Right lobe of liver (tissue), 6 donors: ENCODE measurements around the gene RFC3. TPM values are rescaled to one million over a fixed set of nuclear protein-coding genes. Genes with fewer than 3 reads are reported as not detected.

Experiments
- ATAC-seq, 4 donors: fragments of 200-7000 bp; cut with Tn5 transposase; one replicate each; pipeline ENCODE4 v1.9.1; 2020; ENCODE audit warnings: mild to moderate bottlenecking in 4 of 4, moderate library complexity in 4 of 4
- DNase-seq, 3 donors: peaks; one replicate each; pipeline ENCODE4 v3.0.0-alpha.2; 2020
- H3K27ac ChIP-seq, 3 donors: fragments of 200-600 bp; one replicate each; pipeline ENCODE4 v1.8.0; 2022
- H3K27me3 ChIP-seq, 2 donors: fragments of 200-600 bp; one replicate each; pipeline ENCODE4 v1.8.0; 2022
- H3K36me3 ChIP-seq, 4 donors: fragments of 200-600 bp; sonication (generic) in 1 of 4; one replicate each; pipeline versions ENCODE4 v1.5.1 to v1.8.0; 2017 to 2022; ENCODE audit warnings: control low read depth in 1 of 4
- H3K4me1 ChIP-seq, 4 donors: fragments of 200-600 bp; sonication (generic) in 1 of 4; one replicate each; pipeline versions ENCODE4 v1.5.1 to v1.8.0; 2017 to 2022; ENCODE audit warnings: control low read depth in 1 of 4
- H3K4me3 ChIP-seq, 3 donors: fragments of 200-600 bp; one replicate each; pipeline ENCODE4 v1.8.0; 2022
- H3K9me3 ChIP-seq, 4 donors: fragments of 200-600 bp; sonication (generic) in 1 of 4; one replicate each; pipeline versions ENCODE4 v1.5.1 to v1.8.0; 2017 to 2022; ENCODE audit warnings: control low read depth in 1 of 4
- POLR2A ChIP-seq: fragments of 450-650 bp; IDR thresholded peaks from one replicate; pipeline ENCODE4 v1.6.1; 2017; ENCODE audit warnings: antibody characterized with exemption, mild to moderate bottlenecking
- WGBS: methylation state at CpG from one replicate; pipeline ENCODE4 v1.1.6; 2018; ENCODE audit warnings: low coverage, low lambda C conversion rate; ENCODE audit not compliant: insufficient coverage; ENCODE audit errors: missing lambda C conversion rate; 5-methylcytosine and 5-hydroxymethylcytosine counted together
- intact Hi-C, 2 donors: fragments of 100-400 bp; cut with DNase I; formaldehyde crosslinking; loops; one replicate each; pipeline versions ENCODE4 v1.11.2 to v1.14.1; 2022
- total RNA-seq, 6 experiments: library from RNA; depleted of rRNA in 2 of 6; stranded (reverse); fragments of >200 nt in 2 of 6; fragmentation: NEBNext Ultra II Directional in 3 of 6; extraction: Animal tissue kit (Norgen Biotek cat#: 25700) in 3 of 6; gene quantifications; one replicate each; pipeline versions ENCODE4 v1.1.0 to v1.2.4, GENCODE V29; 2016 to 2023
- TF ChIP-seq, protein P1 (sequence below), 4 donors: fragments of 200-600 bp in 3 of 4; fragments of 450-650 bp in 1 of 4; IDR thresholded peaks; one replicate each; pipeline versions ENCODE4 v1.5.1 to v1.8.0; 2016 to 2022; ENCODE audit warnings: antibody characterized with exemption in 4 of 4, mild to moderate bottlenecking in 2 of 4
- donor health status: DM: no; HTN: yes; CAD: no.
- donor health status: DM: no; HTN: no; CAD: no.
- donor health status: DM: no; HTN: no; CAD: no.
- donor health status: DM: no; HTN: yes; CAD: no.
- donor health status: DM: no; HTN: yes; CAD: no.

Gene RFC3
- total RNA-seq, 6 experiments from 2014 or later: 1.6 to 10.0 (median 2.4) TPM

DNA sequence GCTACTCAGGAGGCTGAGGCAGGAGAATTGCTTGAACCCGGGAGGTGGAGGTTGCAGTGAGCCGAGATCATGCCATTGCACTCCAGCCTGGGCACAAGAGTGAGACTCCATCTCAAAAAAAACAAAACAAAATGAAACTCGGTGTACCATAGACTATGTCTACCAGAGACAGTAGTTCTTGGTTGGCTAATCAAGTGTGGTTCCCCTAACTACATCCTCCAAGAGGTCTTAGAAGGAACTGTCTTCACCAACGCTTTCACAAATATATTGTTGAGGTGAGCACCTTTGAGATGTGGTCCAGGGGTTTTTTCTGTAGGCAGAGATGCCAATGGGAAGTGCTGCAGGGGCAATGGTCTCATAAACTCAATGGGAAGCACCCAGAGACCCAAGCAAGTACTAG, 48.0 kb downstream of the RFC3 start:
- H3K27me3 ChIP-seq: no peaks in the 10 kb centered on the region
- intact Hi-C loops: no loop called here
- no peaks in the 10 kb centered on the region for H3K36me3 ChIP-seq
- H3K9me3 ChIP-seq: no peaks in the 10 kb centered on the region
- DNase-seq (no peak), ATAC-seq (no peak)
- no peak overlapping the region for H3K27ac ChIP-seq
- 88% methylated on average over 4 of the region's 4 CpGs for WGBS
- H3K4me3 ChIP-seq: no peak overlapping the region
- H3K4me1 ChIP-seq: peaks cover 0 to 13% (median 0%) of the 10 kb centered on the region in 4 donors
- TF ChIP-seq, protein P1, sequence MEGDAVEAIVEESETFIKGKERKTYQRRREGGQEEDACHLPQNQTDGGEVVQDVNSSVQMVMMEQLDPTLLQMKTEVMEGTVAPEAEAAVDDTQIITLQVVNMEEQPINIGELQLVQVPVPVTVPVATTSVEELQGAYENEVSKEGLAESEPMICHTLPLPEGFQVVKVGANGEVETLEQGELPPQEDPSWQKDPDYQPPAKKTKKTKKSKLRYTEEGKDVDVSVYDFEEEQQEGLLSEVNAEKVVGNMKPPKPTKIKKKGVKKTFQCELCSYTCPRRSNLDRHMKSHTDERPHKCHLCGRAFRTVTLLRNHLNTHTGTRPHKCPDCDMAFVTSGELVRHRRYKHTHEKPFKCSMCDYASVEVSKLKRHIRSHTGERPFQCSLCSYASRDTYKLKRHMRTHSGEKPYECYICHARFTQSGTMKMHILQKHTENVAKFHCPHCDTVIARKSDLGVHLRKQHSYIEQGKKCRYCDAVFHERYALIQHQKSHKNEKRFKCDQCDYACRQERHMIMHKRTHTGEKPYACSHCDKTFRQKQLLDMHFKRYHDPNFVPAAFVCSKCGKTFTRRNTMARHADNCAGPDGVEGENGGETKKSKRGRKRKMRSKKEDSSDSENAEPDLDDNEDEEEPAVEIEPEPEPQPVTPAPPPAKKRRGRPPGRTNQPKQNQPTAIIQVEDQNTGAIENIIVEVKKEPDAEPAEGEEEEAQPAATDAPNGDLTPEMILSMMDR (IDR thresholded peaks at IDR 0.05): no peak
- TF ChIP-seq POLR2A: no peak

DNA sequence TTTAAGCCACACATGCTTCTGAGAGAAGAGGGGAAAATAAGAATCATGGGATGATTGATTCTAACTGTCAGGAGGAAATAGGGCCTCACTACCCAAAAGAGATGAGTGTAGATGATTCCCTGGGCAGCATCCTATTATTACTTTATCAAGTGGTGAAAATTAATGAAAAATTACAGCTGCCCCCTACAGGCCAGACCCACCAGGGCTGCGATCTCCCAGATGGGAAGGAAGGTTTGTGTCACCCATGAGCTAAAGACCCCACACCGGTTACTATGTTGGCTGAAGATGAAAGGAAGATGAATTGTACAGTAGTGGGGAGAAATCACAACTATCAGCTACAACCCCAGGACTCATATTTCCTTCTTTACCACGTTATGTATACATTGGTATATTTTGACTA, 49.5 kb downstream of the RFC3 start:
- H3K27ac ChIP-seq: no peak overlapping the region
- DNase-seq (no peak), ATAC-seq (no peak)
- no peak for TF ChIP-seq POLR2A
- TF ChIP-seq, protein P1 (IDR thresholded peaks at IDR 0.05): no peak
- intact Hi-C loops: no loop called here
- H3K27me3 ChIP-seq: no peaks in the 10 kb centered on the region
- H3K4me3 ChIP-seq: no peak overlapping the region
- no peaks in the 10 kb centered on the region for H3K9me3 ChIP-seq
- no peaks in the 10 kb centered on the region for H3K36me3 ChIP-seq
- H3K4me1 ChIP-seq: peaks cover 0 to 26% (median 0%) of the 10 kb centered on the region in 4 donors
- 97% methylated on average over 3 of the region's 3 CpGs for WGBS

DNA sequence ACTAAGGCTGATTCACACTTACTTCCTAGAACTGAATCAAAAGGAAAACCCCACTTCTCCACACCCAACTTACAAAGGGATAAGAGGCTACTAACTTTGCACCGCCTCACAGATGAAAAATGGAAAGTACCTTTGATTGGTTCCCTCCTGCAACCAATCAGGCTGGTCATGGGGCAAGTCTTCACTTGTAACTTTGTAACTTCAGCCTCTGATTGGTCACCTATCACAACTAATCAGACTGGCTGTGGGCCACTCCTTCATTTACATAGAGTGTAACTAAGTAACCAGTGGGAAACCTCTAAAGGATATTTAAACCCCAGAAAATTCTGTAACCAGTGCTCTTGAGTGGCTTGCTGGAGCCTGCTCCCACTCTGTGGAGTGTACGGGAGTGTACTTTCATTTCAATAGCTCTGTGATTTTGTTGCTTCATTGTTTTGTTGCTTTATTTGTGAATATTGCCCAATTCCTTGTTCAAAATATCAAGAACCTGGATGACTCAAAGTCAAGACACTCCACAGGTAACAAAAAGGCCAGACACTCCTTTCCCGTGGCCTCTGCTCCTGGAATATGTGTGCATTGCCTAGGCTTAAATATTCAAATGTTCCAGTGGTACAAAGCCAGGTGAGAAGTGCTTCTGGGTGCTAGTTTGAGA, 50.5 kb downstream of the RFC3 start:
- Histone ChIP-seq H3K9me3 (no peaks in the 10 kb centered on the region), H3K4me3 (no peak overlapping the region), H3K27me3 (no peaks in the 10 kb centered on the region), H3K27ac (no peak overlapping the region), H3K36me3 (no peaks in the 10 kb centered on the region), H3K4me1 (peaks cover 0 to 26% (median 0%) of the 10 kb centered on the region in 4 donors)
- WGBS: 87% methylated on average over 2 of the region's 3 CpGs
- DNase-seq (no peak), ATAC-seq (no peak)
- intact Hi-C loops: no loop called here
- no peak for TF ChIP-seq POLR2A
- TF ChIP-seq, protein P1 (IDR thresholded peaks at IDR 0.05): no peak

DNA sequence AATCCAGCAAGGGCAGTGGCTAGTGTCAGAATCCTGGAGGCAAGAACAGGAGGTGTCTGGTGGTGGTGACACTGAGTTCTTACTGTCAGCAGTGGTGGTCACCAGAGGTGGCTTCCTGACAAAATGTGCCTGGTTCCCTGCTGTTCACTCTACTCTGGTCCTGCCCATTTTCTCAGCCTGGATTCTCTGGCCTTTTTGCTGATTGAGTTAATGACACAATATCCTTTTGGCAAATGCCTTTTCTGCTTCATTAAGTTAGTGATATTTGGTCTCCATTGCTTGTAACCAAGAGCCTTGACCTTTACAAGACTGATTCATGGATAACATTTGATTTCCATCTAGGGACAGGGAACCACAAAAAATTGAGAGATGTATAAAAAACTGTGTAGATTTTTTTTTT, 51.1 kb downstream of the RFC3 start:
- Histone ChIP-seq H3K27me3 (no peaks in the 10 kb centered on the region), H3K36me3 (no peaks in the 10 kb centered on the region), H3K9me3 (no peaks in the 10 kb centered on the region), H3K4me1 (peaks cover 0 to 26% (median 0%) of the 10 kb centered on the region in 4 donors), H3K4me3 (no peak overlapping the region), H3K27ac (no peak overlapping the region)
- no peak for TF ChIP-seq POLR2A
- TF ChIP-seq, protein P1 (IDR thresholded peaks at IDR 0.05): no peak
- no peak for DNase-seq
- intact Hi-C loops: no loop called here
- no peak for ATAC-seq
